CD4-positive, alpha-beta memory T cell (primary cell): ENCODE results near the gene MARK4. TPM values are rescaled to one million over a fixed set of nuclear protein-coding genes. Genes with fewer than 3 reads are reported as not detected.
"Not testable (repeated sequence)": the region's sequence is repeated elsewhere in the genome, so short reads cannot be mapped to it uniquely, and the experiment has no call there.

Experiments used
- CTCF ChIA-PET: fragments of 350-600 bp; sonication (Branson Sonifier 250); formaldehyde crosslinking; loops from one replicate; lab custom pipeline; 2021; ENCODE audit warnings: inconsistent platforms; ENCODE audit not compliant: partially characterized antibody; lab: Charles Lee
- POLR2A ChIA-PET: fragments of 350-600 bp; sonication (Branson Sonifier 250); formaldehyde crosslinking; loops from one replicate; lab custom pipeline; 2021; ENCODE audit not compliant: partially characterized antibody; lab: Charles Lee
- DNase-seq, 5 donors: peaks; one replicate each; pipeline versions ENCODE4 v3.0.0 to v3.0.0-alpha.2; 2020 to 2022; ENCODE audit warnings: mixed read lengths in 1 of 5
- H3K27ac ChIP-seq: one replicate; pipeline ENCODE4 v1.7.0; 2013; ENCODE audit warnings: low read depth, low read length
- H3K27me3 ChIP-seq: 2 replicates; pipeline ENCODE4 v1.7.0; 2013; ENCODE audit warnings: mild to moderate bottlenecking, low read length, moderate library complexity; ENCODE audit not compliant: insufficient read depth
- H3K36me3 ChIP-seq: 2 replicates; pipeline ENCODE4 v1.7.0; 2013; ENCODE audit warnings: mild to moderate bottlenecking, low read length, moderate library complexity; ENCODE audit not compliant: insufficient read depth
- H3K4me1 ChIP-seq: 2 replicates; pipeline ENCODE4 v1.7.0; 2013; ENCODE audit warnings: mild to moderate bottlenecking, low read length, moderate library complexity; ENCODE audit not compliant: insufficient read depth
- H3K4me3 ChIP-seq, 2 donors: one replicate each; pipeline ENCODE4 v1.7.0; 2013; ENCODE audit warnings: low read length in 2 of 2, mild to moderate bottlenecking in 1 of 2
- H3K9me3 ChIP-seq, 2 donors: one replicate each; pipeline ENCODE4 v1.7.0; 2013; ENCODE audit warnings: low read length in 2 of 2, control low read depth in 1 of 2; ENCODE audit not compliant: control insufficient read depth in 1 of 2
- H3K27ac Mint-ChIP-seq, 7 donors: one replicate each; pipeline ENCODE4 v1.8.0; 2020 to 2021; ENCODE audit warnings: mixed read lengths in 7 of 7, mild to moderate bottlenecking in 6 of 7, inconsistent platforms in 3 of 7, moderate library complexity in 3 of 7
- H3K27me3 Mint-ChIP-seq, 2 donors: one replicate each; pipeline ENCODE4 v1.8.0; 2020 to 2021; ENCODE audit warnings: mixed read lengths in 2 of 2
- H3K36me3 Mint-ChIP-seq, 2 donors: one replicate each; pipeline ENCODE4 v1.8.0; 2020 to 2021; ENCODE audit warnings: mixed read lengths in 2 of 2, inconsistent platforms in 1 of 2, mild to moderate bottlenecking in 1 of 2
- H3K4me1 Mint-ChIP-seq, 4 donors: one replicate each; pipeline ENCODE4 v1.8.0; 2020 to 2021; ENCODE audit warnings: mixed read lengths in 4 of 4, mild to moderate bottlenecking in 1 of 4
- H3K4me3 Mint-ChIP-seq, 8 donors: one replicate each; pipeline ENCODE4 v1.8.0; 2020 to 2021; ENCODE audit warnings: mixed read lengths in 8 of 8, mild to moderate bottlenecking in 7 of 8, moderate library complexity in 6 of 8, inconsistent platforms in 3 of 8
- H3K9me3 Mint-ChIP-seq, 8 donors: one replicate each; pipeline ENCODE4 v1.8.0; 2020 to 2021; ENCODE audit warnings: mixed read lengths in 8 of 8, mild to moderate bottlenecking in 5 of 8, inconsistent platforms in 3 of 8, moderate library complexity in 1 of 8
- intact Hi-C: fragments of 100-400 bp; cut with micrococcal nuclease; formaldehyde crosslinking; loops from one replicate; pipeline ENCODE4 v1.15.1; 2023
- polyA plus RNA-seq, 2 donors: library from polyadenylated mRNA; unstranded; fragments of 300-500 nt; fragmentation: Illumina TruSeq; gene quantifications; one replicate each; pipeline ENCODE4 v1.2.3, GENCODE V29; 2021
- total RNA-seq, 2 experiments: library from RNA; stranded (reverse); gene quantifications; one replicate each; pipeline ENCODE4 v1.2.3, GENCODE V29; 2021

MARK4 gene
- total and polyA plus RNA-seq, 4 experiments from 2014 or later = 0.11 to 25.2 (median 13.0) TPM

DNA sequence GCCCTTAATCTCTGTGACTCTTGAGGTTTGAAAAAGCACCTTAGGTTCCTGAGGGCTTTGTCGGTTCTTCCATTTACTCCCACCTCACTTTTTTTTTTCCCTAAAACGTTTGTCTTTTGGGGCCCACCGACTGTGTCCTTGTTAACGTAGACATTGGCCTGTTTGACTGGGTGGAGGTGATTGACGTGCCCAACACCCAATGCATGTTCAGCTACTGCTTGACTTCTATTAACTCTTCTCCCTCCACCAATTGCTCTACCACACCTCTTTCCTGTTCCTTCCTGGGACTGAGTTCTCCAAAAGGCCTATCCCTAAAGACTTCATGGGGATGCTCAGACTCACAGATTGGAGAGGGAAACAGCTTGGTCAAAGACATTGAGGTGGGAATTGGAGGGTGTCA lies 54.4 kb downstream of the MARK4 start:
- no peaks in the 10 kb centered on the region for H3K9me3 ChIP-seq

DNA sequence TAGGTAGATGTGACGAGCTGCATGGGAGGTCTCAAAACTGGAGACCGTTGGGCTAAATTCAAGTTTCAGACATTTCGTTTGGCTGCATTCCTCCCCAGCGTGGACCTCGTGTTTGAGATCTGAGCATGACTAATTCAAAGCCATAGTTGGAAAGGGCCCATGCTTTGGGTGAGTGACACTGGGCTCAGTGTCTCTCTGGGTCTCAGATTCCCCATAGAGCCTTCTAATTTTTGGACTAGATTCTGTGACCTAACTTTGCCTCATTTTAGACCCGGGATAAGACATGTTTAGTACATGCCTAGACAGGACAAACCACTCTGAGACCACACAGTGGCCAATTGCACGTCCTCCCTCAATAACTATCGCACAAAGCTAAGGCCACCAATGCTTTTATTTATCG lies 55.0 kb downstream of the MARK4 start:
- no peak overlapping the region for H3K27ac Mint-ChIP-seq
- peaks cover 1 to 6% of the 10 kb centered on the region in 2 donors for H3K36me3 Mint-ChIP-seq
- ChIA-PET POLR2A (no interaction called here), CTCF (interaction anchor here (1.2 kb wide), 1 partner anchor 33 kb away, joined by 3 read pairs; no protein-coding TSS in a partner anchor)
- DNase-seq = no peak
- Histone ChIP-seq H3K4me3 (no peak overlapping the region), H3K9me3 (no peaks in the 10 kb centered on the region), H3K36me3 (no peaks in the 10 kb centered on the region), H3K27me3 (no peaks in the 10 kb centered on the region), H3K27ac (no peak overlapping the region), H3K4me1 (no peaks in the 10 kb centered on the region)
- intact Hi-C loops = no loop called here
- H3K4me3 Mint-ChIP-seq = no peak overlapping the region
- no peaks in the 10 kb centered on the region for H3K9me3 Mint-ChIP-seq
- peaks cover 0 to 5% (median under 1%) of the 10 kb centered on the region in 4 donors for H3K4me1 Mint-ChIP-seq
- no peaks in the 10 kb centered on the region for H3K27me3 Mint-ChIP-seq

More for the DNA sequence above, 54.4 kb downstream of the MARK4 start:
- no peaks in the 10 kb centered on the region for H3K9me3 Mint-ChIP-seq
- H3K4me3 Mint-ChIP-seq = no peak overlapping the region
- DNase-seq = no peak
- intact Hi-C loops = no loop called here
- Histone ChIP-seq H3K27me3 (no peaks in the 10 kb centered on the region), H3K36me3 (no peaks in the 10 kb centered on the region), H3K4me1 (no peaks in the 10 kb centered on the region), H3K4me3 (no peak overlapping the region), H3K27ac (no peak overlapping the region)
- POLR2A ChIA-PET = no interaction called here
- no peaks in the 10 kb centered on the region for H3K27me3 Mint-ChIP-seq
- H3K4me1 Mint-ChIP-seq = peaks cover 0 to 5% (median under 1%) of the 10 kb centered on the region in 4 donors
- no peak overlapping the region for H3K27ac Mint-ChIP-seq
- CTCF ChIA-PET = interaction anchor here (1.2 kb wide), 1 partner anchor 34 kb away, joined by 3 read pairs; no protein-coding TSS in a partner anchor
- peaks cover 1 to 6% of the 10 kb centered on the region in 2 donors for H3K36me3 Mint-ChIP-seq

DNA sequence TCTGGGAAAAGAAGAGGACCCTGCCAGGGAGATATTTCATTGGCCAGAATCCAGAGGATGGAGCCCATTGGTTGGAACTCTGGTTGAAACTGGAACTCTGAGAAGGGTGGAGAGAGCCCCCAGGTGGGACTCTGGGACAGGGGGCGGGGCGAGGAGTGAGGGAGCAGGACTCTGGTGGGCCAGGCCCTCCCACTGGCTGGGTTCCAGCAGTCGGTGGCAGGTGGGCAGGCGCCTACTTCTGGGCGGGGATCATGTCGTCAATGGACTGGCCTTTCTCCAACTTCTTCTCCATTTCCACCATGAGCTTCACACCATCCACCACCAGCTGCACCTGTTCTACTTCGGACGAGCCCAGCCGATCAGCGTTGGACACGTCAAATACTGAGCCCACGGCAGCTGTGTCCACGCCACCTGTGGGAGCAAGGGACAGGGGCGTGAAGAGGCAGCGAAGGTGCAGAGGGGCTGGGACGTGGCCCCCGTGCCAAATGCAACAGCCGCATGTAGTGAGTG lies 55.5 kb downstream of the MARK4 start:
- POLR2A ChIA-PET = no interaction called here
- Histone ChIP-seq H3K4me1 (no peaks in the 10 kb centered on the region), H3K36me3 (no peaks in the 10 kb centered on the region), H3K27me3 (no peaks in the 10 kb centered on the region), H3K4me3 (no peak overlapping the region), H3K27ac (no peak overlapping the region), H3K9me3 (no peaks in the 10 kb centered on the region)
- H3K36me3 Mint-ChIP-seq = peaks cover 1 to 6% of the 10 kb centered on the region in 2 donors
- no peaks in the 10 kb centered on the region for H3K27me3 Mint-ChIP-seq
- CTCF ChIA-PET = interaction anchor here (1.2 kb wide), 1 partner anchor 33 kb away, joined by 3 read pairs; no protein-coding TSS in a partner anchor
- no peak overlapping the region for H3K4me3 Mint-ChIP-seq
- no peaks in the 10 kb centered on the region for H3K9me3 Mint-ChIP-seq
- no peak overlapping the region for H3K27ac Mint-ChIP-seq
- peaks cover 0 to 5% (median under 1%) of the 10 kb centered on the region in 4 donors for H3K4me1 Mint-ChIP-seq
- intact Hi-C loops = no loop called here
- no peak for DNase-seq

DNA sequence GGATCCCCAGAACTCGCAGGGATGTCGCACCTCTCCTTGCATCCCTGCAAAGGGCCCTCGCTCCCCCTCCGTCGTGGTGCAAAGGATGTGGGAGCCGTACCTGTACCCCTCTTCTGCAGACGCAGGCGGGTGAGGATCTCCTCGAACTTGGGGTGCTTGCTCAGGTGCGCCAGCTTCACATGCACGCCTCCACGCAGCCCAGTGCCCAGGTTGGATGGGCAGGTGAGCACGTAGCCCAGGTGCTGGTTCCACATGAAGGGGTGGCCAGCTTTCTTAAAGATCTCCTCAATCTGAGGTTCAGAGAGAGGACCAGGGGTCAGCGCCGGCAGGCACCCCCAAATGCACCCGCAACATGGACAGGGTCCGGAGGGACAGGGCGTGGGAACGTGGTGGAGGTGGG lies 56.3 kb downstream of the MARK4 start:
- Mint-ChIP-seq H3K27ac (no peak overlapping the region), H3K9me3 (no peaks in the 10 kb centered on the region), H3K4me3 (no peak overlapping the region), H3K4me1 (peaks cover 0 to 5% (median under 1%) of the 10 kb centered on the region in 4 donors), H3K27me3 (no peaks in the 10 kb centered on the region), H3K36me3 (peaks cover 1 to 6% of the 10 kb centered on the region in 2 donors)
- no peak overlapping the region for H3K27ac ChIP-seq
- no peaks in the 10 kb centered on the region for H3K4me1 ChIP-seq
- no peak for DNase-seq
- ChIA-PET CTCF (interaction anchor here (0.7 kb wide), 1 partner anchor 13 kb away, joined by 3 read pairs; no protein-coding TSS in a partner anchor), POLR2A (no interaction called here)
- intact Hi-C loops = no loop called here
- H3K4me3 ChIP-seq = no peak overlapping the region
- no peaks in the 10 kb centered on the region for H3K27me3 ChIP-seq
- H3K36me3 ChIP-seq = no peaks in the 10 kb centered on the region
- no peaks in the 10 kb centered on the region for H3K9me3 ChIP-seq

DNA sequence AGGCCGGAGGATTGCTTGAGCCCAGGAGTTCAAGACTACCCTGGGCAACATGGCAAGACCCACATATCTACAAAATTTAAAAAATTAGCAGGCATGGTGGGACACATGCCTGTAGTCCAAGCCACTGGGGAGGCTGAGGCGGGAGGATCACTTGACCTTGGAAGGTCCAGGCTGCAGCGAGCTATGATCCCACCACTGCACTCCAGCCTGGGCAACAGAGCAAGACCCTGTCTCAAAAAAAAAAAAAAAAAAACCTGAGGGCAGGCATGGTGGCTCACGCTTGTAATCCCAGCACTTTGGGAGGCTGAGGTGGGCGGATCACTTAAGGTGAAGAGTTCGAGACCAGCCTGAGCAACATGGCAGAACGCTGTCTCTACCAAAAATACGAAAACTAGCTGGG lies 58.3 kb downstream of the MARK4 start:
- H3K36me3 Mint-ChIP-seq, H3K9me3 Mint-ChIP-seq, POLR2A ChIA-PET, H3K4me1 ChIP-seq, intact Hi-C loops, H3K4me1 Mint-ChIP-seq, H3K36me3 ChIP-seq, CTCF ChIA-PET, H3K4me3 ChIP-seq, DNase-seq, H3K9me3 ChIP-seq, H3K4me3 Mint-ChIP-seq, H3K27me3 ChIP-seq, H3K27ac ChIP-seq, H3K27me3 Mint-ChIP-seq: not testable (repeated sequence)
- H3K27ac Mint-ChIP-seq = peak overlapping the region in 1 of 7 donors; percentile 12

DNA sequence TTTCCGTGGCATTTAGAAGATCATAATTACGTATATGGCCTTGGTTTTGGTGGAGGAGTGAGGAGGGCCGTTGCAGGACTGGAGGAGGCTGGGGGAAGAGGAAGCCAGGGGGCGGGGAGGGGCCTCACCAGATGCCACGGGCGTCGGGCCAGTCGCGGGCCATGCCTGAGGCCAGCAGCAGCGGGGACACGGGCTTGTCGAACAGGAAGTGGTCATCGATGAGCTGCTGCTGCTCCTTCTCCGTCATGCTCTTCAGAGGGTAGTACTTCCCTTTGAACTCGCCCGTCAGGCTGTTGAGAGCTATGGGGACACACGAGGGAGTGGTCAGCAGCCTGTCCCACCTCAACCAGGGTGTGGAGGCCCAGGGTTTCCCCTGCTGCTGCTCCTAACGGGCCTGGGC lies 60.5 kb downstream of the MARK4 start:
- intact Hi-C loops = no loop called here
- H3K4me3 ChIP-seq = no peak overlapping the region
- Mint-ChIP-seq H3K4me3 (no peak overlapping the region), H3K4me1 (no peaks in the 10 kb centered on the region), H3K27me3 (peaks cover 11% of the 10 kb centered on the region in 2 donors), H3K36me3 (no peaks in the 10 kb centered on the region), H3K27ac (peak overlapping the region in 1 of 7 donors; percentile 25), H3K9me3 (peaks cover 0 to 1% (median 0%) of the 10 kb centered on the region in 8 donors)
- DNase-seq = no peak
- no peak overlapping the region for H3K27ac ChIP-seq
- no peaks in the 10 kb centered on the region for H3K4me1 ChIP-seq
- no peaks in the 10 kb centered on the region for H3K27me3 ChIP-seq
- ChIA-PET POLR2A (no interaction called here), CTCF (no interaction called here)
- no peaks in the 10 kb centered on the region for H3K36me3 ChIP-seq
- no peaks in the 10 kb centered on the region for H3K9me3 ChIP-seq

DNA sequence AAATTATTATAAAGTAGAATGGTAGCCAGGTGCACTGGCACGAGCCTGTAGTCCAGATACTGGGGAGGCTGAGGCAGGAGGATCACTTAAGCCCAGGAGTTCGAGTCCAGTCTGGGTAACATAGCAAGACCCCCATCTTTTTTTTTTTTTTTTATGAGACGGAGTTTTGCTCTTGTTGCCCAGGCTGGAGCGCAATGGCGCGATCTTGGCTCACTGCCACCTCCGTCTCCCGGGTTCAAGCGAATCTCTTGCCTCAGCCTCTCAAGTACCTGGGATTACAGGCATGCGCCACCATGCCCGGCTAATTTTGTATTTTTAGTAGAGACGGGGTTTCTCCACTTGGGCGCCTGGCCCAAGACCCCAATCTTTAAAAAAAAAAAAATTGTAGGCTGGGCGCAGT lies 61.2 kb downstream of the MARK4 start:
- H3K9me3 Mint-ChIP-seq, H3K36me3 ChIP-seq, CTCF ChIA-PET: not testable (repeated sequence)

More for the DNA sequence above, 61.2 kb downstream of the MARK4 start:
- H3K27me3 Mint-ChIP-seq = peaks cover 12% of the 10 kb centered on the region in 2 donors
- H3K36me3 Mint-ChIP-seq, H3K27ac Mint-ChIP-seq, H3K4me1 ChIP-seq, DNase-seq, H3K27me3 ChIP-seq, H3K9me3 ChIP-seq, H3K4me3 Mint-ChIP-seq, H3K4me3 ChIP-seq, intact Hi-C loops, H3K27ac ChIP-seq, H3K4me1 Mint-ChIP-seq, POLR2A ChIA-PET: not testable (repeated sequence)
